GM18519 (cell line): ENCODE measurements around the gene LYRM4.

Experiments used
- ATAC-seq: cut with Tn5 transposase; IDR thresholded peaks from one replicate; pipeline ENCODE4 v1.9.1; 2021; ENCODE audit warnings: mild to moderate bottlenecking, moderate library complexity; ENCODE audit not compliant: unreplicated experiment, low FRiP score

The LYRM4 gene

GRCh38 chr6:5105146-5105545, 155.6 kb downstream of the LYRM4 start:
- ATAC-seq: no peak

- no peak for ATAC-seq
Measured at GRCh38 chr6:5104667-5105066, 156.1 kb downstream of the LYRM4 start.

GRCh38 chr6:5103250-5103649, 157.5 kb downstream of the LYRM4 start:
- no peak for ATAC-seq

- no peak for ATAC-seq
Measured at GRCh38 chr6:5102267-5102970, 158.3 kb downstream of the LYRM4 start.

GRCh38 chr6:5100806-5101205, 159.9 kb downstream of the LYRM4 start:
- ATAC-seq: no peak

- no peak for ATAC-seq
Measured at GRCh38 chr6:5099537-5099936, 161.2 kb downstream of the LYRM4 start.

- ATAC-seq: no peak
Measured at GRCh38 chr6:5098501-5099270, 162.1 kb downstream of the LYRM4 start.

- no peak for ATAC-seq
Measured at GRCh38 chr6:5096482-5096881, 164.3 kb downstream of the LYRM4 start.

- peak; percentile 66 for ATAC-seq
Measured at GRCh38 chr6:5095236-5095635, 165.5 kb downstream of the LYRM4 start.

- ATAC-seq: no peak
Measured at GRCh38 chr6:5094327-5094726, 166.4 kb downstream of the LYRM4 start.

- no peak for ATAC-seq
Measured at GRCh38 chr6:5093231-5094015, 167.3 kb downstream of the LYRM4 start.

- ATAC-seq: no peak
Measured at GRCh38 chr6:5091210-5092069, 169.3 kb downstream of the LYRM4 start.

GRCh38 chr6:5090603-5091002, 170.1 kb downstream of the LYRM4 start:
- ATAC-seq: no peak

- no peak for ATAC-seq
Measured at GRCh38 chr6:5089481-5090438, 171.0 kb downstream of the LYRM4 start.

- ATAC-seq: no peak
Measured at GRCh38 chr6:5088780-5089179, 172.0 kb downstream of the LYRM4 start.

- ATAC-seq: no peak
Measured at GRCh38 chr6:5087389-5087788, 173.4 kb downstream of the LYRM4 start.

GRCh38 chr6:5086294-5086890, 174.4 kb downstream of the LYRM4 start:
- ATAC-seq: no peak

- no peak for ATAC-seq
Measured at GRCh38 chr6:5085648-5086293, 175.0 kb downstream of the LYRM4 start.
